HepG2 (cell line): ENCODE data around the gene CPEB3. TPM values are rescaled to one million over a fixed set of nuclear protein-coding genes. Genes with fewer than 3 reads are reported as not detected.

Experiments
- ATAC-seq: fragments of 200-7000 bp; cut with Tn5 transposase; 3 replicates; pipeline ENCODE4 v1.9.1; 2020; ENCODE audit warnings: mild to moderate bottlenecking, moderate library complexity
- BruUV-seq: library from RNA; stranded (reverse); fragments of 400-500 nt; replicated peaks from 2 replicates; lab custom pipeline; 2021; lab: Mats Ljungman, UMichigan
- CTCF ChIA-PET: fragments of 300-600 bp; formaldehyde crosslinking; extraction: SDS; loops from one replicate; lab custom pipeline; 2021; ENCODE audit warnings: low total read pairs, inconsistent platforms, low intra/inter-chr PET ratio; lab: Yijun Ruan, JAX
- POLR2A ChIA-PET: fragments of 350-600 bp; sonication (Branson Sonifier 250); formaldehyde crosslinking; loops from one replicate; lab custom pipeline; 2020; ENCODE audit warnings: antibody characterized with exemption, inconsistent platforms; lab: Yijun Ruan, JAX
- DNase-seq: peaks from one replicate; pipeline ENCODE4 v3.0.0-alpha.2; 2015; ENCODE audit warnings: low spot score
- FAIRE-seq: peaks from 3 replicates; lab custom pipeline; 2011; peaks lifted over from hg19 to GRCh38; lab: Jason Lieb, UNC
- H2AFZ ChIP-seq: one replicate; pipeline ENCODE4 v1.6.1; 2011; ENCODE audit warnings: low read length, inconsistent platforms
- H3K27ac ChIP-seq: fragments of 300-600 bp; 3 replicates; pipeline ENCODE4 v1.8.0; 2011; ENCODE audit warnings: mixed run types, mild to moderate bottlenecking, mixed read lengths, low read length, inconsistent platforms; ENCODE audit not compliant: insufficient read depth; ENCODE audit errors: extremely low read length
- H3K27me3 ChIP-seq, 2 experiments: fragments of 200-600 bp in 1 of 2; 2 replicates in 1 of 2; 3 replicates in 1 of 2; pipeline versions ENCODE4 v1.6.0 to v1.8.0; 2011; ENCODE audit warnings: low read length in 2 of 2, mild to moderate bottlenecking in 2 of 2, moderate library complexity in 2 of 2, inconsistent platforms in 1 of 2; ENCODE audit not compliant: insufficient read depth in 2 of 2, control insufficient read depth in 1 of 2
- H3K36me3 ChIP-seq, 2 experiments: fragments of 200-600 bp in 1 of 2; replicated peaks in 1 of 2; 2 replicates in 1 of 2; 3 replicates in 1 of 2; pipeline versions ENCODE4 v1.5.1 to v1.8.0; 2011; ENCODE audit warnings: low read length in 2 of 2, inconsistent platforms in 1 of 2; ENCODE audit not compliant: insufficient read depth in 2 of 2, control insufficient read depth in 1 of 2
- H3K4me1 ChIP-seq: 2 replicates; pipeline ENCODE4 v1.5.1; 2012; ENCODE audit warnings: low read length, inconsistent platforms; ENCODE audit not compliant: insufficient read depth
- H3K4me2 ChIP-seq: 2 replicates; pipeline ENCODE4 v1.6.0; 2011; ENCODE audit warnings: low read depth, low read length, inconsistent platforms
- H3K4me3 ChIP-seq, 3 experiments: fragments of 200-600 bp in 1 of 3; sonication (generic), shearing (Covaris generic) in 1 of 3; replicated peaks in 1 of 3; 2 replicates each; pipeline ENCODE4 v1.5.1; 2011 to 2016; ENCODE audit warnings: low read length in 3 of 3, inconsistent platforms in 2 of 3, low read depth in 2 of 3, mild to moderate bottlenecking in 2 of 3, control low read depth in 1 of 3, mixed read lengths in 1 of 3; ENCODE audit not compliant: insufficient read depth in 1 of 3
- H3K79me2 ChIP-seq: one replicate; pipeline ENCODE4 v1.6.1; 2011; ENCODE audit warnings: low read length, inconsistent platforms; ENCODE audit not compliant: insufficient read depth
- H3K9ac ChIP-seq: 2 replicates; pipeline ENCODE4 v1.6.0; 2011; ENCODE audit warnings: mild to moderate bottlenecking, low read depth, low read length, inconsistent platforms; ENCODE audit not compliant: insufficient read depth
- H3K9me3 ChIP-seq: 2 replicates; pipeline ENCODE4 v1.5.1; 2012; ENCODE audit warnings: mild to moderate bottlenecking, low read length
- H4K20me1 ChIP-seq: 2 replicates; pipeline ENCODE4 v1.6.0; 2011; ENCODE audit warnings: inconsistent platforms, mild to moderate bottlenecking, low read length, moderate library complexity; ENCODE audit not compliant: insufficient read depth
- ARID3A ChIP-seq: IDR thresholded peaks from 2 replicates; pipeline ENCODE4 v1.6.1; 2012; ENCODE audit warnings: low read depth, low read length, improper control_type of control experiment
- GRHL1 ChIP-seq: sonication (generic); formaldehyde crosslinking; conservative IDR thresholded peaks from 2 replicates; pipeline ENCODE4 v1.8.0; 2022; ENCODE audit warnings: missing genetic modification reagents
- HNRNPH1 ChIP-seq: fragments of 200-400 bp; formaldehyde crosslinking; optimal IDR thresholded peaks from 2 replicates; pipeline ENCODE3; 2017; ENCODE audit warnings: mild to moderate bottlenecking, low read depth, low read length
- NR0B2 ChIP-seq: sonication (generic); formaldehyde crosslinking; IDR thresholded peaks from 2 replicates; pipeline ENCODE4 v1.4.0; 2020; ENCODE audit warnings: mild to moderate bottlenecking, missing genetic modification reagents
- PPARG ChIP-seq: conservative IDR thresholded peaks from 2 replicates; pipeline ENCODE4 v1.6.1; 2016; ENCODE audit warnings: missing biosample characterization, missing genetic modification reagents
- RXRB ChIP-seq: IDR thresholded peaks from 2 replicates; pipeline ENCODE4 v1.6.1; 2016; ENCODE audit warnings: borderline replicate concordance, missing genetic modification reagents, missing compliant biosample characterization
- SALL1 ChIP-seq: sonication (generic); formaldehyde crosslinking; IDR thresholded peaks from 2 replicates; pipeline ENCODE4 v1.8.0; 2022; ENCODE audit warnings: mild to moderate bottlenecking, missing genetic modification reagents
- SMAD3 ChIP-seq: sonication (generic); formaldehyde crosslinking; IDR thresholded peaks from 2 replicates; pipeline ENCODE4 v1.4.0; 2020; ENCODE audit warnings: missing genetic modification reagents
- SMYD3 ChIP-seq: sonication (generic); formaldehyde crosslinking; IDR thresholded peaks from 2 replicates; pipeline ENCODE4 v1.8.1; 2023; ENCODE audit warnings: mild to moderate bottlenecking, missing genetic modification reagents
- ZFP36L1 ChIP-seq: sonication (generic); formaldehyde crosslinking; IDR thresholded peaks from 2 replicates; pipeline ENCODE4 v1.8.0; 2022; ENCODE audit warnings: mild to moderate bottlenecking, missing genetic modification reagents, moderate library complexity
- ZMYM3 ChIP-seq: sonication (generic); formaldehyde crosslinking; IDR thresholded peaks from 2 replicates; pipeline ENCODE4 v1.5.1; 2020; ENCODE audit warnings: mild to moderate bottlenecking, missing genetic modification reagents
- ZNF101 ChIP-seq: sonication (generic); formaldehyde crosslinking; IDR thresholded peaks from 2 replicates; pipeline ENCODE4 v1.4.0; 2020; ENCODE audit warnings: mild to moderate bottlenecking, low read depth, missing genetic modification reagents, borderline replicate concordance
- ZNF138 ChIP-seq: sonication (generic); formaldehyde crosslinking; IDR thresholded peaks from 2 replicates; pipeline ENCODE4 v1.5.0; 2020; ENCODE audit warnings: mild to moderate bottlenecking, low read depth, missing genetic modification reagents
- ZNF33B ChIP-seq: sonication (generic); formaldehyde crosslinking; IDR thresholded peaks from 2 replicates; pipeline ENCODE4 v1.5.1; 2020; ENCODE audit warnings: mild to moderate bottlenecking, missing genetic modification reagents
- ZNF614 ChIP-seq: IDR thresholded peaks from 2 replicates; pipeline ENCODE4 v1.6.1; 2018; ENCODE audit warnings: missing biosample characterization, missing genetic modification reagents, inconsistent platforms, borderline replicate concordance
- in situ Hi-C: cut with HindIII; loops from 2 replicates; pipeline ENCODE4 v1.10.0; 2017; ENCODE audit warnings: low pct_unique_long_range_greater_than_20kb; ENCODE audit not compliant: extremely low pct_ligation_motif_present
- intact Hi-C: fragments of 100-400 bp; cut with micrococcal nuclease; formaldehyde crosslinking; loops from one replicate; pipeline ENCODE4 v1.10.0; 2022; ENCODE audit not compliant: unreplicated experiment
- polyA plus RNA-seq, 8 experiments: library from polyadenylated mRNA; depleted of rRNA in 3 of 8; stranded (reverse) in 7 of 8; unstranded in 1 of 8; fragments of >200 nt; fragmentation: Illumina TruSeq in 4 of 8; extraction: Trizol in 4 of 8; gene quantifications; 2 replicates each; pipeline versions ENCODE4 v1.2.1 to v1.2.3, GENCODE V29; 2011 to 2016; ENCODE audit warnings: low read depth in 4 of 8, missing spikeins in 1 of 8, mixed read lengths in 1 of 8; ENCODE audit not compliant: insufficient read depth in 1 of 8
- total RNA-seq, 5 experiments: library from RNA; depleted of rRNA; stranded (reverse); fragments of >200 nt; fragmentation: Illumina TruSeq; extraction: Trizol; gene quantifications; 2 replicates each; pipeline ENCODE4 v1.2.3, GENCODE V29; 2016; ENCODE audit warnings: low read depth in 1 of 5
- TF ChIP-seq, protein P1 (sequence below): sonication (generic); formaldehyde crosslinking; IDR thresholded peaks from 2 replicates; pipeline ENCODE4 v1.9.0; 2021; ENCODE audit warnings: missing genetic modification reagents, borderline replicate concordance
- TF ChIP-seq, protein P2 (sequence below): sonication (generic); formaldehyde crosslinking; IDR thresholded peaks from 2 replicates; pipeline ENCODE4 v1.5.0; 2020; ENCODE audit warnings: missing genetic modification reagents, mild to moderate bottlenecking, borderline replicate concordance

CPEB3 gene
- total and polyA plus RNA-seq, 2 of the 13 experiments (the other 11 are each of a cell fraction or from before 2014, with no cell fraction given), result 0.66 to 0.70 TPM

GRCh38 chr10:92121686-92122492, 169.0 kb downstream of the CPEB3 start (continued):
- TF ChIP-seq, protein P1, sequence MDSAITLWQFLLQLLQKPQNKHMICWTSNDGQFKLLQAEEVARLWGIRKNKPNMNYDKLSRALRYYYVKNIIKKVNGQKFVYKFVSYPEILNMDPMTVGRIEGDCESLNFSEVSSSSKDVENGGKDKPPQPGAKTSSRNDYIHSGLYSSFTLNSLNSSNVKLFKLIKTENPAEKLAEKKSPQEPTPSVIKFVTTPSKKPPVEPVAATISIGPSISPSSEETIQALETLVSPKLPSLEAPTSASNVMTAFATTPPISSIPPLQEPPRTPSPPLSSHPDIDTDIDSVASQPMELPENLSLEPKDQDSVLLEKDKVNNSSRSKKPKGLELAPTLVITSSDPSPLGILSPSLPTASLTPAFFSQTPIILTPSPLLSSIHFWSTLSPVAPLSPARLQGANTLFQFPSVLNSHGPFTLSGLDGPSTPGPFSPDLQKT (CRISPR knock-in tag), result no peak
- TF ChIP-seq SMAD3 (peak; percentile 84; the same call in 1 of the 2 replicates), ZMYM3 (CRISPR knock-in tag) (peak; percentile 82), ZNF101 (CRISPR knock-in tag) (no peak), ZNF614 (CRISPR knock-in tag) (peak; percentile 85), HNRNPH1 (no peak), PPARG (CRISPR knock-in tag) (peak; percentile 92), ZNF138 (no peak), ARID3A (0 out of 2 replicates have a peak, but pooled peaks have one; percentile 45)

- H4K20me1 ChIP-seq, result no peaks in the 10 kb centered on the region
- H3K27ac ChIP-seq, result peak overlapping the region; percentile 32
- ATAC-seq, result no peak
- peak; percentile 50 for DNase-seq
- no peak for FAIRE-seq
- H3K36me3 ChIP-seq, result no peaks in the 10 kb centered on the region
- in situ Hi-C loops, result no loop called here
- H3K4me1 ChIP-seq, result peaks cover 81% of the 10 kb centered on the region
- H3K4me2 ChIP-seq, result peak overlapping the region; percentile 16; the same call in 1 of the 2 replicates
- POLR2A ChIA-PET, result interaction anchor here (1.0 kb wide), 1 partner anchor 8 kb away, joined by 3 read pairs; no protein-coding TSS in a partner anchor
- no peak overlapping the region for H3K4me3 ChIP-seq
- H3K9ac ChIP-seq, result no peak overlapping the region
- no peaks in the 10 kb centered on the region for H3K79me2 ChIP-seq
- CTCF ChIA-PET, result no interaction called here
- no peaks in the 10 kb centered on the region for H3K9me3 ChIP-seq
- no peak overlapping the region for H2AFZ ChIP-seq
- H3K27me3 ChIP-seq, result no peaks in the 10 kb centered on the region
- no TSS peak for BruUV-seq
- intact Hi-C loops, result no loop called here
- TF ChIP-seq ZFP36L1 (CRISPR knock-in tag) (no peak), SMYD3 (CRISPR knock-in tag) (no peak), RXRB (peak; percentile 32; the same call in 1 of the 2 replicates), GRHL1 (CRISPR knock-in tag) (no peak), SALL1 (CRISPR knock-in tag) (0 out of 2 replicates have a peak, but pooled peaks have one; percentile 21), NR0B2 (CRISPR knock-in tag) (no peak), ZNF33B (CRISPR knock-in tag) (no peak)
- TF ChIP-seq, protein P2, sequence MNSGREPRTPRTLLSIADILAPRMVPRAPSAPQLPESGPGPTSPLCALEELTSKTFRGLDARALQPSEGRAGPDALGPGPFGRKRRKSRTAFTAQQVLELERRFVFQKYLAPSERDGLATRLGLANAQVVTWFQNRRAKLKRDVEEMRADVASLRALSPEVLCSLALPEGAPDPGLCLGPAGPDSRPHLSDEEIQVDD (CRISPR knock-in tag), result no peak
Observed at GRCh38 chr10:92119340-92119739, 171.5 kb downstream of the CPEB3 start.
